Ovary (tissue), 9 donors: ENCODE measurements around the gene BMS1. TPM values are rescaled to one million over a fixed set of nuclear protein-coding genes. Genes with fewer than 3 reads are reported as not detected.
"Not testable (repeated sequence)": the region's sequence is repeated elsewhere in the genome, so short reads cannot be mapped to it uniquely, and the experiment has no call there.

Source experiments
- DNase-seq, 5 donors: peaks; one replicate each; pipeline ENCODE4 v3.0.0-alpha.2; 2019 to 2020
- H3K27ac ChIP-seq, 2 donors: fragments of 200-600 bp; one replicate each; pipeline versions ENCODE4 v1.5.1 to v1.8.0; 2019 to 2022
- H3K27me3 ChIP-seq: fragments of 200-600 bp; one replicate; pipeline ENCODE4 v1.8.0; 2022
- H3K36me3 ChIP-seq: fragments of 200-600 bp; sonication (generic); one replicate; pipeline ENCODE4 v1.5.1; 2019
- H3K4me1 ChIP-seq: one replicate; pipeline ENCODE4 v1.8.1; 2013; ENCODE audit warnings: mild to moderate bottlenecking, moderate library complexity; ENCODE audit not compliant: insufficient read depth
- H3K4me3 ChIP-seq: fragments of 200-600 bp; sonication (generic); one replicate; pipeline ENCODE4 v1.5.1; 2017
- H3K9me3 ChIP-seq, 2 donors: fragments of 200-600 bp in 1 of 2; sonication (generic) in 1 of 2; one replicate each; pipeline versions ENCODE4 v1.5.1 to v1.8.1; 2013 to 2019; ENCODE audit warnings: mild to moderate bottlenecking in 1 of 2, moderate library complexity in 1 of 2
- CTCF ChIP-seq, 3 donors: fragments of 450-650 bp in 2 of 3; fragments of 200-600 bp in 1 of 3; IDR thresholded peaks; one replicate each; pipeline versions ENCODE4 v1.5.1 to v1.8.0; 2016 to 2022; ENCODE audit warnings: antibody characterized with exemption in 3 of 3, mild to moderate bottlenecking in 1 of 3
- EP300 ChIP-seq: sonication (generic); formaldehyde crosslinking; IDR thresholded peaks from one replicate; pipeline ENCODE4 v1.6.1; 2017; ENCODE audit warnings: antibody characterized with exemption
- POLR2A ChIP-seq: fragments of 450-650 bp; IDR thresholded peaks from one replicate; pipeline ENCODE4 v1.6.1; 2017; ENCODE audit warnings: antibody characterized with exemption, mild to moderate bottlenecking, moderate library complexity
- WGBS, 3 donors: extraction: QIAGEN DNeasy Blood & Tissue Kit in 1 of 3; methylation state at CpG; one replicate each; pipeline versions ENCODE4 v1.1.5 to v1.1.7; 2013 to 2017; 5-methylcytosine and 5-hydroxymethylcytosine counted together
- intact Hi-C, 4 donors: fragments of 100-400 bp; cut with DNase I; formaldehyde crosslinking; loops; one replicate each; pipeline versions ENCODE4 v1.11.0 to v1.15.1; 2022 to 2023
- polyA plus RNA-seq, 2 donors: library from polyadenylated mRNA; stranded (reverse); fragments of 200-250 nt in 1 of 2; fragments of 350-450 nt in 1 of 2; fragmentation: Illumina TruSeq in 1 of 2; extraction: RNeasy Lipid Tissue Mini Kit (QIAGEN cat#74804) in 1 of 2; gene quantifications; one replicate each; pipeline ENCODE4 v1.2.3, GENCODE V29; 2013 to 2014
- total RNA-seq, 7 donors: library from RNA; depleted of rRNA in 2 of 7; stranded (reverse); fragments of >200 nt in 2 of 7; fragmentation: NEBNext Ultra II Directional in 3 of 7; extraction: Animal tissue kit (Norgen Biotek cat#: 25700) in 3 of 7; gene quantifications; one replicate each; pipeline versions ENCODE4 v1.1.0 to v1.2.4, GENCODE V29; 2016 to 2023
- donor health status: DM: no; HTN: no; CAD: no; lungs with moderate emphysema.
- donor health status: DM: no; HTN: no; CAD: no.
- donor health status: Bipolar disorder and iron deficiency.
- donor health status: DM: yes; HTN: yes; CAD: no.
- donor health status: DM: no; HTN: no; CAD: no.
- donor health status: DM: yes; HTN: yes; CAD: no.

The BMS1 gene
- total and polyA plus RNA-seq, 9 donors, result 8.4 to 16.0 (median 13.3) TPM

GRCh38 chr10:42866115-42866995, 83.8 kb downstream of the BMS1 start:
- Histone ChIP-seq H3K36me3 (no peaks in the 10 kb centered on the region), H3K4me3 (no peak overlapping the region), H3K9me3 (no peaks in the 10 kb centered on the region), H3K4me1 (peaks cover 2% of the 10 kb centered on the region), H3K27ac (no peak overlapping the region), H3K27me3 (no peaks in the 10 kb centered on the region)
- TF ChIP-seq CTCF (IDR thresholded peaks at IDR 0.05), result peak; percentile 28 to 30 (median 30)
- no peak for TF ChIP-seq EP300
- 1 to 3% (median 3%) methylated on average over 71 to 87 of the region's 87 CpGs for WGBS, 3 donors
- peak; percentile 38 to 85 (median 73) for DNase-seq
- intact Hi-C loops, result loop anchor here in 2 of 4 donors (5.0 kb wide), 1 partner anchor 241 kb away; no protein-coding TSS in a partner anchor

GRCh38 chr10:42867571-42867970, 85.0 kb downstream of the BMS1 start:
- Histone ChIP-seq H3K9me3 (no peaks in the 10 kb centered on the region), H3K27me3 (no peaks in the 10 kb centered on the region), H3K27ac (no peak overlapping the region), H3K4me3 (no peak overlapping the region), H3K36me3 (no peaks in the 10 kb centered on the region), H3K4me1 (peaks cover 2% of the 10 kb centered on the region)
- 90 to 95% (median 95%) methylated on average over 9 of the region's 9 CpGs for WGBS, 3 donors
- intact Hi-C loops, result loop anchor here in 2 of 4 donors (5.0 kb wide), 1 partner anchor 240 kb away; no protein-coding TSS in a partner anchor
- TF ChIP-seq EP300 (no peak), POLR2A (no peak), CTCF (IDR thresholded peaks at IDR 0.05) (no peak)
- DNase-seq, result no peak

GRCh38 chr10:42868530-42868929, 85.9 kb downstream of the BMS1 start:
- Histone ChIP-seq H3K27me3 (no peaks in the 10 kb centered on the region), H3K4me3 (no peak overlapping the region), H3K9me3 (no peaks in the 10 kb centered on the region), H3K4me1 (peaks cover 2% of the 10 kb centered on the region), H3K36me3 (no peaks in the 10 kb centered on the region), H3K27ac (no peak overlapping the region)
- intact Hi-C loops, result loop anchor here in 2 of 4 donors (5.0 kb wide), 1 partner anchor 239 kb away; no protein-coding TSS in a partner anchor
- 85 to 97% (median 94%) methylated on average over 9 of the region's 9 CpGs for WGBS, 3 donors
- no peak for DNase-seq
- TF ChIP-seq CTCF (IDR thresholded peaks at IDR 0.05) (no peak), EP300 (no peak), POLR2A (no peak)

GRCh38 chr10:42869977-42870350, 87.4 kb downstream of the BMS1 start:
- no peaks in the 10 kb centered on the region for H3K9me3 ChIP-seq
- no peaks in the 10 kb centered on the region for H3K27me3 ChIP-seq
- WGBS, 3 donors, result 83 to 92% (median 88%) methylated on average over 9 of the region's 9 CpGs
- H3K4me3 ChIP-seq, result no peak overlapping the region
- no peak for TF ChIP-seq CTCF (IDR thresholded peaks at IDR 0.05)
- TF ChIP-seq POLR2A, result no peak
- no peak for TF ChIP-seq EP300
- peaks cover 2% of the 10 kb centered on the region for H3K4me1 ChIP-seq
- no peak overlapping the region for H3K27ac ChIP-seq
- no peaks in the 10 kb centered on the region for H3K36me3 ChIP-seq
- intact Hi-C loops, result loop anchor here (5.0 to 10.0 kb wide), 2 partner anchors 235 to 237 kb away; no protein-coding TSS in a partner anchor
- no peak for DNase-seq

GRCh38 chr10:42871138-42871641, 88.6 kb downstream of the BMS1 start:
- not testable (repeated sequence) for H3K27ac ChIP-seq, H3K27me3 ChIP-seq, H3K4me1 ChIP-seq, H3K9me3 ChIP-seq, H3K4me3 ChIP-seq, DNase-seq, H3K36me3 ChIP-seq
- intact Hi-C loops, result loop anchor here in 2 of 4 donors (10.0 kb wide), 1 partner anchor 234 kb away; no protein-coding TSS in a partner anchor
- whole genome bisulfite sequencing, 3 donors, result 56 to 69% (median 60%) methylated on average over 13 of the region's 13 CpGs
